ENCODE results near the gene SLC39A1.

DNA sequence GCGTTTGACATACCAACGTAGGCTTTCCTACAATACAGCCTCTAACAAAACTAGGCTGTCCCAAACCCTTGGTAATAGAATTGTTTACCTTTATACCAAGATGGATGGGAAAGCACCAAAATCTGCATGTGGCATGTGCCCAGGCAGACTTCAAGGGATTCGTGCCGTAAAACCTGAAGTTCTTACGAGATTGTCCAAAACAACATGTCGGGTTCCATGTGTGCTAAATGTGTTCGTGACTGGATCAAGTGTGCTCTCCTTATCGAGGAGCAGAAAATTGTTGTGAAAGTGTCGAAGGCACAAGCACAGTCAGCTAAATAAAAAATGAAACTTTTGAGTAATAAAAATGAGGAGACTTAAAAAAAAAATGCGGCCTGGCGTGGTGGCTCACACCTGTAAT lies 32.3 kb upstream of the SLC39A1 start:
- TF ChIP-seq EZH2 (IDR thresholded peaks at IDR 0.05) = no peak
- TF ChIP-seq POLR2AphosphoS5 (IDR thresholded peaks at IDR 0.05; ENCODE audit: borderline replicate concordance, low read depth, low read length) = no peak

Measured in SK-N-MC (cell line).